Lung (tissue), 12 donors: ENCODE measurements around the gene LSM11. TPM values are rescaled to one million over a fixed set of nuclear protein-coding genes. Genes with fewer than 3 reads are reported as not detected.

ENCODE experiments used
- ATAC-seq: fragments of 200-7000 bp; cut with Tn5 transposase; one replicate; pipeline ENCODE4 v1.9.1; 2020; ENCODE audit warnings: moderate number of reproducible peaks; ENCODE audit not compliant: insufficient read depth, low FRiP score
- DNase-seq, 3 donors: peaks; one replicate each; pipeline ENCODE4 v3.0.0-alpha.2; 2013 to 2017
- H3K27ac ChIP-seq, 2 donors: one replicate each; pipeline ENCODE4 v1.5.1; 2013; ENCODE audit warnings: mild to moderate bottlenecking in 2 of 2, moderate library complexity in 2 of 2, control low read depth in 1 of 2, inconsistent platforms in 1 of 2, low read depth in 1 of 2, low read length in 1 of 2
- H3K27me3 ChIP-seq, 3 donors: one replicate each; pipeline ENCODE4 v1.5.1; 2013; ENCODE audit warnings: low read length in 2 of 3; ENCODE audit not compliant: control insufficient read depth in 3 of 3, insufficient read depth in 3 of 3
- H3K36me3 ChIP-seq, 4 donors: one replicate each; pipeline ENCODE4 v1.5.1; 2013; ENCODE audit warnings: low read length in 4 of 4, mild to moderate bottlenecking in 1 of 4, moderate library complexity in 1 of 4; ENCODE audit not compliant: control insufficient read depth in 4 of 4, insufficient read depth in 4 of 4
- H3K4me1 ChIP-seq, 5 donors: one replicate each; pipeline ENCODE4 v1.5.1; 2013; ENCODE audit warnings: low read length in 5 of 5, mild to moderate bottlenecking in 2 of 5, moderate library complexity in 1 of 5; ENCODE audit not compliant: control insufficient read depth in 5 of 5, insufficient read depth in 5 of 5
- H3K4me3 ChIP-seq: one replicate; pipeline ENCODE4 v1.5.1; 2013; ENCODE audit warnings: mild to moderate bottlenecking, control low read depth, moderate library complexity
- H3K9ac ChIP-seq, 2 donors: one replicate each; pipeline ENCODE4 v1.5.1; 2013; ENCODE audit warnings: low read length in 2 of 2, control low read depth in 1 of 2; ENCODE audit not compliant: insufficient read depth in 1 of 2
- H3K9me3 ChIP-seq, 4 donors: one replicate each; pipeline ENCODE4 v1.5.1; 2013; ENCODE audit warnings: low read length in 3 of 4, mild to moderate bottlenecking in 1 of 4, moderate library complexity in 1 of 4; ENCODE audit not compliant: control insufficient read depth in 4 of 4, insufficient read depth in 3 of 4
- WGBS, 2 donors: extraction: QIAGEN DNeasy Blood & Tissue Kit; methylation state at CpG; one replicate each; pipeline ENCODE4 v1.1.7; 2013; 5-methylcytosine and 5-hydroxymethylcytosine counted together
- polyA plus RNA-seq, 2 donors: library from polyadenylated mRNA; stranded (reverse); fragments of 200-250 nt; gene quantifications; one replicate each; pipeline ENCODE4 v1.2.1, GENCODE V29; 2013
- total RNA-seq, 2 donors: library from RNA; depleted of rRNA in 1 of 2; stranded (reverse); fragments of >200 nt in 1 of 2; gene quantifications; one replicate each; pipeline ENCODE4 v1.2.1, GENCODE V29; 2014 to 2021
- TF ChIP-seq, protein P1 (sequence below): IDR thresholded peaks from 2 replicates; pipeline ENCODE4 v1.5.1; 2012; ENCODE audit warnings: mild to moderate bottlenecking; ENCODE audit errors: control extremely low read depth, extremely low read depth
- donor health status: control.
- donor health status: control.
- donor health status: Bipolar disorder and iron deficiency.
- donor health status: healthy.
- donor health status: DM: yes; HTN: yes; CAD: no.

LSM11 gene
- total and polyA plus RNA-seq, 4 donors = 0.93 to 7.0 (median 1.8) TPM

DNA sequence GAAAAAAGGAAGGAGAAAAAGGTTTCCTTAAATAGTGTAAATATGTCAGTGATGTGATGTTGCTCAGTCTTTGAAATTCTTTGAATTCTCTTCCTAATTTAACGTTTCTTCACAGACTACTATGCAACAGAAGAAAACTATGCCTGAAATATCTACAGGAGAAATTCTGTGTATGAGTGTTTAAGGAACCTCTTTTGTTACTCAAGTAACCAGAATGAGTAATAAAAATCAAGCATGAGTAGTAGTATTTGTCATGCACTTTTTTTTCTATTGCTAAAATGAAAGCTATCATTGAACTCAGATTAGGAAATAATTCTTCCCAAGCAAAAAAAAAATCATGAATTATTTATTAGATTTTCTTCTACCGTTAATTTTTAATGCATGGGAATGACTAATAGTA lies 32.6 kb upstream of the LSM11 start:
- 57 to 68% methylated on average over 2 of the region's 2 CpGs for WGBS, 2 donors
- Histone ChIP-seq H3K9ac (no peak overlapping the region), H3K9me3 (no peaks in the 10 kb centered on the region), H3K4me3 (no peak overlapping the region), H3K27me3 (no peaks in the 10 kb centered on the region), H3K27ac (no peak overlapping the region), H3K36me3 (no peaks in the 10 kb centered on the region), H3K4me1 (peaks cover 0 to 5% (median 0%) of the 10 kb centered on the region in 5 donors)
- ATAC-seq (no peak), DNase-seq (no peak)
- TF ChIP-seq, protein P1, sequence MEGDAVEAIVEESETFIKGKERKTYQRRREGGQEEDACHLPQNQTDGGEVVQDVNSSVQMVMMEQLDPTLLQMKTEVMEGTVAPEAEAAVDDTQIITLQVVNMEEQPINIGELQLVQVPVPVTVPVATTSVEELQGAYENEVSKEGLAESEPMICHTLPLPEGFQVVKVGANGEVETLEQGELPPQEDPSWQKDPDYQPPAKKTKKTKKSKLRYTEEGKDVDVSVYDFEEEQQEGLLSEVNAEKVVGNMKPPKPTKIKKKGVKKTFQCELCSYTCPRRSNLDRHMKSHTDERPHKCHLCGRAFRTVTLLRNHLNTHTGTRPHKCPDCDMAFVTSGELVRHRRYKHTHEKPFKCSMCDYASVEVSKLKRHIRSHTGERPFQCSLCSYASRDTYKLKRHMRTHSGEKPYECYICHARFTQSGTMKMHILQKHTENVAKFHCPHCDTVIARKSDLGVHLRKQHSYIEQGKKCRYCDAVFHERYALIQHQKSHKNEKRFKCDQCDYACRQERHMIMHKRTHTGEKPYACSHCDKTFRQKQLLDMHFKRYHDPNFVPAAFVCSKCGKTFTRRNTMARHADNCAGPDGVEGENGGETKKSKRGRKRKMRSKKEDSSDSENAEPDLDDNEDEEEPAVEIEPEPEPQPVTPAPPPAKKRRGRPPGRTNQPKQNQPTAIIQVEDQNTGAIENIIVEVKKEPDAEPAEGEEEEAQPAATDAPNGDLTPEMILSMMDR = no peak

DNA sequence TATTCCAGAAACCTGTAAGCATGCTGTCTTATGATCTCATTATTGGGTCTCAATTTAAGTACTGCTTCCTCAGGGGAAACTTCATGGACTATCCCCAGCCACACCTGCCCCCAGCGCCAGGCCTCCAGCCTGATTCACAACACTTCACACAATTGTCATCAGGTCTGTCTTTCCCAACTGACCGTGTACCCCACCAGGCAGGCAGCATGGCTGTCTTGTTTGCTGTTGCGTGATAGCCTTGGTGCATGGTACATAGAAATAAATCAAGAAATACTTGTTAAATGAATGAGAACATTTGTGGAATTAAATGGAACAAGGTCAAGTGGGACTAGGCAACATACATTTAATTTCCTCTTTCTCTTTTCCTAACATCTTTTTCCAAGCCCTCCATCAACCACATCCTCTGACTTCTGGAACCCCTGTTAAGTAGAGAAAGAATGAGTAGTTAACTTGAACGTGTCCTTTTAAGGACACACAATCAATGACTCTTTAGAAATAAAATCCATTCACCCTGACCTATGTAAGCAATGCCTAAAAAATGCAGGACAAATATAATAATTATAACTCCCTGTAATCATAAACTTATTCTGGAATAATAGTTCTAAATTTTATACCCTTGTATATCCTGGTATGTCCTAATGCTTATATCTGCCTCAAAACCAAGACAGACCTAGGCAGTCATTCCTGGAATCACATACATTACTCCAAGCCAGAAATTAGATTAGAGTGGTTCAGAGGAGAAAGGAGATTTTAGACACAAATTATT lies 29.5 kb upstream of the LSM11 start:
- Histone ChIP-seq H3K27me3 (no peaks in the 10 kb centered on the region), H3K27ac (no peak overlapping the region), H3K9me3 (no peaks in the 10 kb centered on the region), H3K9ac (no peak overlapping the region), H3K36me3 (no peaks in the 10 kb centered on the region), H3K4me3 (no peak overlapping the region), H3K4me1 (peaks cover 0 to 3% (median 0%) of the 10 kb centered on the region in 5 donors)
- WGBS, 2 donors = 89 to 95% methylated on average over 4 of the region's 4 CpGs
- no peak for ATAC-seq
- TF ChIP-seq, protein P1 = no peak
- DNase-seq = no peak

DNA sequence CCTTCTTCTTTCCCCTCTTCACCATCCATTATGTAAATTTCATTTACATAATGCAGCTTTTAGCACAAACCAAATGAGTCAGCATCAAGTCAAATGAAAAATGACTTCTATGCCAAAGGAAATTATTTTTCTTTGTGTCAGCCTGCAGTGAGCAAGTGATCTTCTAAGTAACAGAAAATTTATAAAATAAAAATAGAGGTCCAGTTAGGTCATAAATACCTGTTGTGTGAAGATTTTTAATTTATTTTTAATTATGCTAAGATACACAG lies 29.0 kb upstream of the LSM11 start:
- H3K9ac ChIP-seq = no peak overlapping the region
- DNase-seq = no peak
- TF ChIP-seq, protein P1 = no peak
- H3K4me3 ChIP-seq = no peak overlapping the region
- H3K9me3 ChIP-seq = no peaks in the 10 kb centered on the region
- no peak overlapping the region for H3K27ac ChIP-seq
- H3K36me3 ChIP-seq = no peaks in the 10 kb centered on the region
- H3K27me3 ChIP-seq = no peaks in the 10 kb centered on the region
- peaks cover 0 to 3% (median 0%) of the 10 kb centered on the region in 5 donors for H3K4me1 ChIP-seq
- no peak for ATAC-seq

DNA sequence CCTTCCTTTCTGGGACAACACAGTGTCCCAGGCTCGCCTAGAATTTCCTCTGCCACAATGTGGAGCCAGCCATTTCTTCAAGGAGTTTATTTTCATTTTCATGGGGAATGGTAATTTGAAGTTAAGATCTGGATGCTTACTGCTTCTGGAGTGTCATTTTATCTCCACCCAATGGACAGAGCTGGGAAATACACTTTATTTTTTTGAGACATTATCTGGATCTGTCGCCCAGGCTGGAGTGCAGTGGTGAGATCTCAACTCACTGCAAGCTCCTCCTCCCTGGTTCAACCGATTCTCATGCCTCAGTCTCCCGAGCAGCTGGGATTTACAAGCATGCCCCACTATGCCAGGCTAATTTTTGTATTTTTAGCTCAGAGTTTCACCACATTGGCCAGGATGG lies 25.0 kb upstream of the LSM11 start:
- H3K9ac ChIP-seq = no peak overlapping the region
- no peak overlapping the region for H3K4me3 ChIP-seq
- TF ChIP-seq, protein P1 = peak; percentile 58
- no peaks in the 10 kb centered on the region for H3K36me3 ChIP-seq
- no peaks in the 10 kb centered on the region for H3K27me3 ChIP-seq
- peak; percentile 19 to 85 (median 81) for DNase-seq
- H3K4me1 ChIP-seq = peaks cover 0 to 3% (median 0%) of the 10 kb centered on the region in 5 donors
- H3K27ac ChIP-seq = no peak overlapping the region
- H3K9me3 ChIP-seq = no peaks in the 10 kb centered on the region
- WGBS, 2 donors = 2 to 4% methylated on average over 4 of the region's 4 CpGs
- peak; percentile 72 for ATAC-seq
